GOT3 (cell line): ENCODE data around the gene BEND2.
"Not testable (repeated sequence)": the region's sequence is repeated elsewhere in the genome, so short reads cannot be mapped to it uniquely, and the experiment has no call there.

ENCODE experiments used
- DNase-seq: peaks from one replicate; lab custom pipeline; 2025; ENCODE audit warnings: mixed read lengths; lab: John Stamatoyannopoulos, UW

The BEND2 gene

DNA sequence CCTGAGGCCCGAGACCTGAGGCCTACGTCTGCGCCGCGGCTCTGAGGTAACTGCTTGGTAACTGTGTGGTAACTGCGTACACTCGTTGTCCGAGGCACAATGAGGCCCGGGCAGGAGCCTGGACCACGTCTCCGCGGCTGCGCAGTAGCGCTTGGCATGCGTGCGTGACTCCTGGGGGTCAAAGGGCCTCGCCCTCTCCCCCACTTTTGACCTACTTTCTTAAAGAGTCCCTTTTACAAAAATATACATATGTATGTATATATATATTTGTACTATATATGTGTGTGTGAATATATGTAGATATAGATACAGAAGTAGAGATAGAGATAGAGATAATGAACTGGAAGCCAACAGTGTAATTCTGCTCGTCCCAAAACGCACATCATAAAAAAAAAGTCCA is at the start of gene BEND2:
BEND2 (minus strand) TSS at position 101 of the 400 bp plus-strand sequence. CDS start 136 bp downstream, outside the sequence.
- no peak for DNase-seq

DNA sequence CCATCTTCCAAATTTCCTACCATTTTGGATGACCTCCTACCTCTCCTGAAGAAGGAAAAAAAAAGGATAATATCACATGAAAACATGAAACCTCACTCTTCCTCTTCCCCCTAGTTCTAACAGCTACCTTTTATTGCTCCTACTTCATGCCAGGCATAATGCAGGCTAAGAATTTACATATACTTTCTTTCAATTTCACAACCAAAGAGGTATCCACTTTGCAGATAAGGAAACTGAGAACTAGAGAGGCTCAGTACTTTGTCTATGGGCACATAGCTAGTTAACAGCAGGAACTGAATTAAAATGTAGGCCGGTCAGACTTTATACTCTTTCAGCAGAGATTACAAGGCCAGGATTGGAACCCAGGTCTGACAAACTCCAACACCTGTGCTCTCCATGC is 34.4 kb upstream of the BEND2 start:
- no peak for DNase-seq

- DNase-seq = no peak
Observed at GRCh38 chrX:18252644-18253359, 32.1 kb upstream of the BEND2 start.

DNA sequence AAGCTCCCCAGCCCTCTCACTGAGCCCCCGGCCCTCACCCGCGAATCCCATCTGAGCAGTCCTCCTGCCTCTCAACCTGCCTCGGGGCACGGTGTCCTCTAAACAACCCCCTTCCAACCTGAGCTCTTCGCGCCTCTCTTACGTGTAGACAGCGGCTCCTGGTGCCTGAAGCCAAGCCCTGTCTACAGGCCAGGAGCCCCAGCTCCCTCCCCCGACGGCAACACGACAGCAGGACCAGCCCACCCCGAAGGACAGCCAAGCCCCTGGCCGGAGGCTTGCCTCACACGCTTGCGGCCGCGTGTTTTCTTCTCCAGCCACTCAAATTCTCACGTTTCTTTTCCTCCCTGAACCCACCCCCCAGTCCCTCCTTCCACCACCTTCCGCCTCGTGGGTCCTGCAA is 9.0 kb upstream of the BEND2 start:
- not testable (repeated sequence) for DNase-seq

GRCh38 chrX:18228069-18228468 is 7.4 kb upstream of the BEND2 start:
- DNase-seq = no peak

DNA sequence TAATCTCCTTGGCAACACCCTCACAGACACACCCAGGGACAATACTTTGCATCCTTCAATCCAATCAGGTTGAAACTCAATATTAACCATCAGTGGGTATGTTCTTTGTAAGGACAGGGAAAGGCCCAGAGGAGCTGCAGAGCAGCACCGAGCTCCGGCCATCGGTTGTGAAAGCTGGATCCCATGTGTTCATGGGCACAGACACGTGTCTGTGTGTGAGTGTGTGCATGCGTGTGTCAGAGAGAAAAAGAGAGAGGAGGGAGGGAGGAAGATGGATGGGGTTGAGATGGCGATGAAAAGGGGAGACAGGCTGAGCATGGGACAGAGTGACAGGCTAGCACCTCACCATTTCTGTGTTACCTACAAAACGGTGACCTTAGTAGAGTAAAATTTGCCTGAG is 6.8 kb upstream of the BEND2 start:
- DNase-seq = no peak

GRCh38 chrX:18210470-18210869 is 10.2 kb downstream of the BEND2 start:
- DNase-seq = no peak

DNA sequence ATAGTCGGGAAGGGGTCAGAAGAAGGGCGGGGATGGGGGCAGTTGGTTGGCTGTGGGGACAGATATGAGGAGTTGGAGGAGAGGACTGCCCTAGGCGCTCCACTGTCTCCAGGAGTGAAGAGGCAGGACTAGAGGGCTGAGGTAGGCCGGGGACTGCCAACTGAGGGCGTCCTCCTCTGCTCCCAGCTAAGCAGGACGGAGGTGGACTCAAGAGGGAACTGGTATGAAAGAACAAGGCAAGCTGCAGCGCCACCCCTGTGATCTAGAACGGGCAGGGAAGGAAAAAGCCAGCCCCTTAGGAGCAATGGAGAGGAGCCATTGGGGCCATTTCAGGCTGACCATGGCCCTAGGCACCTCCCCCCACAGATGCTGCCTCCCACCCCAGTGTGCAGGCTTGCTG is 14.0 kb downstream of the BEND2 start:
- DNase-seq = no peak

DNA sequence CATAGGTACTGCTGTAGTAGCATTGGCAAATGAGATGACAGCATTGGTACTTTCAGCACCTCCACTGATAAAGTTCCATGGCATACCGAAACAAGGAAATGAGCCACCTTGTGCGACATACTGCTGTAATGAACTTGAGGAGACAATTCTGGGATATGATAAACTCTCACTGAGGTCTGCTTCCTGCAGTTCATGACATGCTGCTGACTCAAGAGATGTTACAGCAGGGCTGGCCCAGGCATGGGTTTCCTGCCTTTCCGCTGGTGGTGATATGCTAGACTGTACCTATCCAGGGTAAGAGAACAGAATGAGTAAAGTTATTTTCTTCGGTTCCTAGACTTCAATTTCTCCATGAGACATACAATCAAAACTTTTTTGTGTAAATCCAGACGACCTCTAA is 17.1 kb downstream of the BEND2 start:
- no peak for DNase-seq

DNA sequence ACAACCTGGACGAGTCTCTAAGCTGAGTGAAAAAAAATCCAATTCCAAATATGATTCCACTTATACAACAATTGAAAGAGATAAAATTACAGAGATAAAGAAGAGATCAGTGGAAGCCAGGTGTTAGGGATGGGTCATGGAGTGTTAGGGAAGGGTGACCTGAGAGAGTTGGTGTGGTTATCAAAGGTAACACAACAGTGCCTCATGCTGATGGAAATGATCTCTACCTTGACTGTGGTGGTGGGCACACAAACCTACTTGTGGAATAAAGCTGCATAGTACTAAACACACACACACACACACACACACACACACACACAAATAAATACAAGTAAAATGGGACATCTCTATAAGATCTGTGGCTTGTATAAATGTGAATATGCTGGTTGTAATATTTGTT is 26.0 kb downstream of the BEND2 start:
- no peak for DNase-seq

DNA sequence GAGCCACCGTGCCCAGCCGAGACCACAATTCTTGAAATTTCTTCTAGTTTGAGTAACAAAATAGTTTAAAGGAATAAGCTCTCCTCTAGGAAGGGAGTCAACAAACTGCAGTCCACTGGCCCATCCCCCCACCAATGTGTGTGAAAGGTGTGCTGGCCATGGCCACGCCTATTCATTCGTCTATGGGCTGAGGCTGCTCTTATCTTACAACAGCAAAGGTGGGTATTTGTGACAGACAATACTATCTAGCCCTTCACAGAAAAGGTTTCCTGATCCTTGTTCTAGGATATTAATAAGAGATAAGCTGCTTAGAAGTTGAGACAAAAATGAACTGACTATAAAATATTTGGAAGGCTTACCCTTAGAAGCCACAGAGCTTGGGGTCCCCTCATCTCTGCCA is 41.2 kb downstream of the BEND2 start:
- no peak for DNase-seq

- DNase-seq = no peak
Observed at GRCh38 chrX:18174971-18175370, 45.7 kb downstream of the BEND2 start.

GRCh38 chrX:18174209-18174608 is 46.5 kb downstream of the BEND2 start:
- no peak for DNase-seq

DNA sequence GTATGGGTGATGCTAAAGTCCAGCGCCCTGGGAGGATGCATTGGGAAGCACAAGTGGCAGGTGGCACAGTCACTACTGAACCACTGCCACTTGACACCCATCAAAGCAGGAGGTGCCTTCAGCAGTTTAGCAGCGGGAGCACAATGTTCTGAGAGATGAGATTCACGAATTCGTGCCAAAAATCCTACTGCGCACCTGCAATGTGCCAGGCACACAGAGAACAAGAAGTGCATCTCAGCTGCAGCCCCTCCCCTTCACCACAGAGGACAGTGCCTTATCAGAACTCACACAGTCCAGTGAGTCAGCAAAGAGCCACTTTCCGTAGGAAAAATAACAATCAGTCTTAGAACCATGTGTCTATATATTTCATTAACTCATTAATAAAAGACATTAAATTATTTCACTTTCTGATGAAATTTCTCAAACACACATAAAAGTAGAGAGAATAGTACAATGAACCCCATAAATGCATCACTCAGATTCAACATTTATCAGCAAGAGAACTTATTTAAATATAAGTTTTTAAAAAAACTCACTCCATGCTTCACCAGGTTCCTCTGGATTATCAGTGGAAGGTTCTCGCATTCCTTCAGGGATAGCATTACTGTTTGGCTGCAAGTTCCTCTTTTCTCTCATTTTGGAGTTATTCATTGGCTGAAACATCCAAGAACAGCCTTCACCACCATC is 47.0 kb downstream of the BEND2 start:
- DNase-seq = no peak

DNA sequence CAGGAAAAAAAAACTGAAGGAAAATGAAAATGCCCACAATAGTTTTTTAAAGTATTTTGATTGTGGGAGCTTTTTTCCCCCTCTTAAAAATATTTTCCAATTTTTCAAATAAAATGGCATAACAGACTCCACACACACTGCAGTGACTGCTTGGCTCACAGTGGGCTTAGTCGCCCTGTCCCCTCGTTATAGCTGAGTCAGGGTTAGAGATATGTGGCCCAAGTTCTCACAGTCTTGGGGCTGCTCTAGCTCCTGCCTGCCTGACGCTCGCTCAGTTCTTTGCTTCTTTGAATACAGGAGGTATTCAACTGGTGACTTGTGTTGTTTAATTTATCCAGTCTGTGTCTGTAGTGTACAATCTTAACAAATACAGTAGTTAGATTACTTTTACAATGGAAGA is 47.7 kb downstream of the BEND2 start:
- no peak for DNase-seq

GRCh38 chrX:18170910-18171309 is 49.8 kb downstream of the BEND2 start:
- no peak for DNase-seq

DNA sequence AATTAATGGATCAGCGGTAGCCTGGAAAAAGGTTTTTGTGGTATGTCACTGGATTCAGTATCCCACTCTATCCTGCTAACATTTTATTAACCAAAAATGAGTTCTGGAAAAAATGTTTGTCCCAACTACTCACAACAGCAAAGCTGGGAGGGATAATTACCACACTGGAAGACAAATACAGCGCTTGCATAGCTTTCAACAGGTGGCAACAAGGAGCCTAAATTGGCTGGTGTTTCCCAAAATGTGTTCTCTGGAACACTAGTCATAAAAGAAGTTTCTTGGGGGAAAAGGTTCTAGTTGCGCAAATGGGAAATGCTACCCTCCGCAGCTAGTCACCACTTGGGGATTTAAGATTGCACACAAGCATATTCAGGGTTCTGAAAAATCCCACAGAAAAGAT is 54.6 kb downstream of the BEND2 start:
- no peak for DNase-seq

DNA sequence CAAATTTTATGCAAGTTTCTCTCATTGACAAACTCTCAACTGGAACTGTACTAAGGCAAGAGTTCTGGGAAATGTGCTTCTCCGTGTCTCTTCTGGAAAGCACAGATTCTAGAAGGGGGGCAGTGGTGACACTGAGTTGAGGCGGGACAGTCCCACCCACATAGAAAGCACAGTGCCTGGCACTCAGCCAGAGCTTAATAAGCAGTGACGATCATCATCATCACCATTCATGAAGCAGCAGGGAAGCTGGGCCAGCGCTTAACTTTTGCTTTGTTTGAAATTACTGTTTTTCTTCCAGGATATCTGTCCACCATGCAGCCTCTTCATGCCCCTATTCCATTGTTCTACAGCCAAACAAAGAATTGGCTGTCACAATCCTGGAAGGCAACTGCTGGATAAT is 60.3 kb downstream of the BEND2 start:
- no peak for DNase-seq

DNA sequence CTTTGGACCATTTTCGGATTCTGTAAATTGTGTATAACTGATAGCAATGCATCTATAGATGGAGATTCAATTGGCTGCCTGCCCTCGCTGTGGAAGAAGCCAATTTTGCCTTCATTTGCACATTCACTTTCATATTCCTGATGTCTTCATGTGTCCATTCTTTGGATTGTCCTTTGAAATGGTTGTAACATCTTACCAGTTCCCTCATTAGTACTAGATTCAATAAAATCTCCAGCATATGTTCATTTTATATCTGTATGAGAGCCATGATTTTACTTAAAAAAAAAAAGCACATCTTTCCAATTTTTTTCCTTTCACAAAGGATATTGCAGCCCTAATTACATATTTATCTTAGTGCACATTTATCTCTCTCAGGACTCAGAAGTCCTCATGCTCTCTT is 61.7 kb downstream of the BEND2 start:
- no peak for DNase-seq

DNA sequence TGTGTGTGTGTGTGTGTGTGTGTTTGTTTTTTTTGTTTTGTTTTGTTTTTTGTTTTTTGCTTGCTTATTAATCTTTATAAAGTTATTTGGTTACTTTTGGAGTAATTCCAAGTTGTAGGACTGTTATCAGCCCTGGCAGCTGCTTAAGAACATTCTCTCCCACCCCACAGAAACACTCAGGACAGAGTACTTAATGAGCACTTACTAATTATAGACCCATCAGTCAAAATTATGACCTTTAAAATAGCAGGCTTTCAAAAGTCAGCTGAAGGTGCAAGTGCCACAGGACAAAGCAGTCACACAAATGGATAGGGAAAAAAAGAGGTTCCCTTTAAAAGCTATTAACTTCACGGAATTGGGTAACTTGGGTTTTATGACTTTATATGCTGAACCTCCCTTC is 69.0 kb downstream of the BEND2 start:
- DNase-seq = no peak

DNA sequence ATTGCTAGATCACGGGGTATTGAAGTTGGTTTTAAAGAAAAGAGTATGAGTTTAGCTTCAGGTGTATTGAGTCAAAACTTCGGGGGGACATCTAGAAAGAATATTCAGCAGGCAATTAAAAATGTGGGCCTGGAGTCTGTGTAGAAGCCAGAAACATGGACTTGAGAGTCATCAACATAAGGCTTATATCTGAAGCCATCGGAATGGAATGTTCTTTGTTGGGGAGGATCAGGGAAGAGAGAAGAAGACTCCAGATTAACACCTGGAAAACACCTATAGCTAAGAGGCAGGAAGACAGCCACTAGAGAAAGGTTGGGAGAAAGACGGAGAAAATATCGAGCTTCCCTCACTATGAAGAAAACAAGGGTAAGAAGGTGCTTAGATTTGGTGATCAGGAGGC is 69.5 kb downstream of the BEND2 start:
- DNase-seq = no peak

GRCh38 chrX:18149454-18149853 is 71.2 kb downstream of the BEND2 start:
- DNase-seq = no peak

DNA sequence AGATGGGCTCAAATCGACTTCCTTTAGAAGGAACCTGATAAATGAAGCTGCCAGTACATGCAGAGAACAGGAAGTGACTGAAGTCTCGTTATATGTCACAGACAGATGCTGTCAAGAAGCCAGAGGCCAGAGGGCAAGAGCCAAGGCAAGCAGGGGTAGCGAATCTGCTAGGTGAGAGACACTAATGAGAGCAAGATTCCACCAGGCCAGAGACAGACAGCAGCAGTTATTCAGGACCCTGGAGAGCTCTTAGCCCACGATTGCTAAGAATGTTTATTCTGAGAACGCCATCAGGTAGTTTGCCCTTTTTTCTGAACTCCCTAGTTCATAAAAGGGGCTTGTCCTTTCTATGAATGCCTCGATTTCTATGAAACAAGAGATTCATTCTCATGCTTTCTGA is 73.7 kb downstream of the BEND2 start:
- no peak for DNase-seq

DNA sequence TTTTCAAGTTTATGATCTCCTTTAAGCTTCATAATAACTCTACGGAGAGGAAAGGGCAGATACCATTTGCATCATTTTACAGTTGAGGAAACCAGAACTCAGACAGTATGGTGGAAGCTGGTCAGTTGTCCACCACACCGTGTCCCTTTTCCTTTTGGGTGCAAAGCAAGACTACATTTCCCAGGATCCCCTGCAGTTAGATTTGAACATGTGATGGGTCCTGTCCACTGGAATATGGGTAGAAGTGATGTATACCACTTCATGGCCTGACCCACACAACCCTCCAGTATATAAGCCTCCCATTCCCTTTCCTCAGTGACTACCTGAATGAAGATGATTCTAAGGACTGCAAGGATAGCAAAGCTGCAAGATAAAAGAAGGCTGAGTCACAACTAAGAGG is 74.7 kb downstream of the BEND2 start:
- no peak for DNase-seq
